Measurements from ENCODE around the gene TBL1XR1.
A peak's percentile ranks its signal among the peaks of the same experiment; 100 is the strongest.
"Not testable (repeated sequence)": the region's sequence is repeated elsewhere in the genome, so short reads cannot be mapped to it uniquely, and the experiment has no call there.

Gene TBL1XR1

GRCh38 chr3:177208223-177208622 lies 10.9 kb upstream of the TBL1XR1 start:
- DNase-seq: no peak

- DNase-seq: no peak
Measured at GRCh38 chr3:177206936-177207335, 9.7 kb upstream of the TBL1XR1 start.

GRCh38 chr3:177203689-177204395 lies 6.6 kb upstream of the TBL1XR1 start:
- DNase-seq: no peak

- DNase-seq: not testable (repeated sequence)
Measured at GRCh38 chr3:177203016-177203415, 5.7 kb upstream of the TBL1XR1 start.

- no peak for DNase-seq
Measured at GRCh38 chr3:177201700-177202397, 4.6 kb upstream of the TBL1XR1 start.

GRCh38 chr3:177199206-177199760 lies 2.0 kb upstream of the TBL1XR1 start:
- no peak for DNase-seq

GRCh38 chr3:177197727-177198460 lies 612 bp upstream of the TBL1XR1 start:
- DNase-seq: peak; percentile 94 to 97 (median 96)

- peak; percentile 33 to 86 (median 78) for DNase-seq
Measured at GRCh38 chr3:177196456-177197040, 734 bp downstream of the TBL1XR1 start.

- DNase-seq: peak in 2 of 3 experiments; percentile 75 to 79
Measured at GRCh38 chr3:177196008-177196455, 1.2 kb downstream of the TBL1XR1 start.

- DNase-seq: peak in 2 of 3 experiments; percentile 60 to 77
Measured at GRCh38 chr3:177195242-177195991, 1.9 kb downstream of the TBL1XR1 start.

GRCh38 chr3:177194299-177194698 lies 3.0 kb downstream of the TBL1XR1 start:
- DNase-seq: no peak

GRCh38 chr3:177193688-177194268 lies 3.5 kb downstream of the TBL1XR1 start:
- DNase-seq: peak in 2 of 3 experiments; percentile 63 to 87

GRCh38 chr3:177193275-177193674 lies 4.0 kb downstream of the TBL1XR1 start:
- not testable (repeated sequence) for DNase-seq

- DNase-seq: no peak
Measured at GRCh38 chr3:177190756-177191681, 6.3 kb downstream of the TBL1XR1 start.

- DNase-seq: not testable (repeated sequence)
Measured at GRCh38 chr3:177190184-177190583, 7.1 kb downstream of the TBL1XR1 start.

- not testable (repeated sequence) for DNase-seq
Measured at GRCh38 chr3:177188325-177188724, 9.0 kb downstream of the TBL1XR1 start.

- no peak for DNase-seq
Measured at GRCh38 chr3:177186306-177186705, 11.0 kb downstream of the TBL1XR1 start.

- no peak for DNase-seq
Measured at GRCh38 chr3:177185035-177185574, 12.2 kb downstream of the TBL1XR1 start.

- DNase-seq: not testable (repeated sequence)
Measured at GRCh38 chr3:177184602-177185001, 12.7 kb downstream of the TBL1XR1 start.

- DNase-seq: no peak
Measured at GRCh38 chr3:177182352-177182751, 14.9 kb downstream of the TBL1XR1 start.
